Adipose tissue (tissue), 3 donors: Measurements from ENCODE around the gene DCXR. TPM values are rescaled to one million over a fixed set of nuclear protein-coding genes. Genes with fewer than 3 reads are reported as not detected.
A peak's percentile ranks its signal among the peaks of the same experiment; 100 is the strongest.

Experiments
- H3K27ac ChIP-seq: one replicate; pipeline ENCODE4 v1.5.1; 2013; ENCODE audit warnings: low read depth, low read length
- WGBS, 3 donors: extraction: QIAGEN DNeasy Blood & Tissue Kit; methylation state at CpG; one replicate each; pipeline ENCODE4 v1.1.7; 2013; 5-methylcytosine and 5-hydroxymethylcytosine counted together
- polyA plus RNA-seq, 3 donors: library from polyadenylated mRNA; stranded (reverse); fragments of 200-250 nt; gene quantifications; one replicate each; pipeline ENCODE4 v1.2.3, GENCODE V29; 2013
- donor health status: healthy with polysubstance abuse.
- donor health status: Bipolar disorder and iron deficiency.
- donor health status: healthy.

The DCXR gene
- polyA plus RNA-seq, 3 donors = 136 to 361 (median 220) TPM

- WGBS, 3 donors = 63 to 79% (median 72%) methylated on average over 14 to 21 of the region's 21 CpGs
- no peak overlapping the region for H3K27ac ChIP-seq
Measured at GRCh38 chr17:82076785-82077591, 39.5 kb upstream of the DCXR start.

DNA sequence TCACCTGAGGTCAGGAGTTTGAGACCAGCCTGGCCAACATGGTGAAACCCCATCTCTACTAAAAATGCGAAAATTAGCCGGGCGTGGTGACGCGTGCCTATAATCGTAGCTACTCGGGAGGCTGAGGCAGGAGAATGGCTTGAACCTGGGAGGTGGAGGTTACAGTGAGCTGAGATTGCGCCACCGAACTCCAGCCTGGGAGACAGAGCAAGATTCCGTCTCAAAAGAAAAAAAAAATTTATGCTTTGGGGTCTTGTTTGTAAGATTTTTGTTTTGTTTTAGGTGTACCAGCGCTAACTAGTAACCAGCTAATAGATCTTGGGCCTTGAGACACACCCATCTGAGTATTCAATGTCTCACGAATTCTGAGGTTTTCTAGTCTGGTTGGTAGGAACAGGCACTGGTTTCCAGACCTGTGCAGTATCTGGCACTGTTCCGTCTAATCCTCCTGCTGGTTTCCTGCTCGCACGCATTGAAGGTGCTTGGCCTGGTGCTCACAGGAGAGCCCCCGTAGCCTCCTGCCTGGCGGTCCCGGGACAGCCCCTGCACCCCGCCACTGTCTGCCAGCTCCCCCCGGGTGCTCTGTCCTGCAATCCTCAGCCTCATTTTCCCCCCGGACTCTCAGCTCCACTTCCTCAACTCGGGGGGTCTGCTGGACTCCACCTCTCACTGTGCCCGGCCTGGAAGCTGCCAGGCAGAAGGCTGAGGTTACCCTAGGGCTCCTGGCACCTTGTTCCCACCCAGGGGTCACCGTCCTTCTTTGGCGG, 38.7 kb upstream of the DCXR start:
- no peak overlapping the region for H3K27ac ChIP-seq
- 78 to 84% (median 82%) methylated on average over 25 of the region's 25 CpGs for WGBS, 3 donors

DNA sequence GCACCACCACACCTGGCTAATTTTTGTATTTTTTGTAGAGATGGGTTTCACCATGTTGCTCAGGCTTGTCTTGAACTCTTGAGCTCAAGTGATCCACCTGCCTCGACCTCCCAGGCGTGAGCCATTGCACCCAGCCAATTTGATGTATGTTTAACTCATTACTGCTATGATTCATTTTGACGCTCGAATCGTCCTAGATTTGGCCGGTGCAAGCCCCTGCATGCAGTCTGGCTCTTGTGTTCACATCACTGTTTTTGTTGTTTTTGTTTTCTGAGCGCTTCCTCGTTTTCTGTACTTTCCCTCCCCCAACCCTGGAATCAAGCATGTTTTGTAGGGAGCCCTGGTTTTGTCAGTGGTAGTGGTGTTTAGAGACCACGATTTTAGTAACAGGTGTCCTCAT, 35.9 kb upstream of the DCXR start:
- H3K27ac ChIP-seq = no peak overlapping the region
- WGBS, 3 donors = 79 to 84% (median 84%) methylated on average over 9 of the region's 9 CpGs

- WGBS, 3 donors = 84 to 87% (median 85%) methylated on average over 6 of the region's 6 CpGs
- no peak overlapping the region for H3K27ac ChIP-seq
Measured at GRCh38 chr17:82072827-82073226, 35.3 kb upstream of the DCXR start.

GRCh38 chr17:82070611-82071010, 33.1 kb upstream of the DCXR start:
- H3K27ac ChIP-seq = no peak overlapping the region

DNA sequence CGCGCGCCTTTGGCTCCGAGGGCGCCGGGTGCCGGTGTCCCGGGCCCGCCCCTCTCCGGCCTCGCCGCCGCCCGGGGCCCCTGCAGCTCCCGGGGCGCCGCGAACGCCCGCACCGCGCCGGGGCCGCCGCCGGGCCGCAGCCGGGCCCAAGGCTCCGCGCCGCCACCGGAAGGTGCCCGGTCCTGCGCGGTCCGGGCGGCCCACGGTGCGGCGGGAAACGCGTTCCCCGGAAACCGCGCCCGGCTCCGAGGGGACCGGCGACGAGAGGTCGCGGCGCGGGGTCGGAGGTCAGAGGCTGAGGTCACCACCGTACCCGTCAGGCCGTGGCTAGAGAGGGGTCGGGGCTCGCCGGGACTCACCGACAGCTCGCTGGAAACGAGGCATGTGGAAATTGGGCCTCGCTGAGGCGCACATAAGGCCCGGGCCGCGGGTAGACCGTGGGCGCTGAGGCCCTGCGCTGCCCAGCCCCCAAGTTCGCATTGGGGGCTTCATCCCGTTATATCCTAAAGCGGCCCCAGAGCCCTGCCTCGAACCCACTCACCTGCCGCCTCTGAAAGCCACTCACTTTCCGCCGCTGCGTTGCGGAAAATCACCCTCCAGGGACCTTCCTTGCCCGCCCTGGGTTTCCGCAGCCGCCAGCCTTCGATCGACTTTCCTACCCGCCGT, 28.3 kb upstream of the DCXR start, which contains the start of gene DUS1L:
DUS1L (minus strand) TSS at position 167 of the 666 bp plus-strand sequence. CDS start 745 bp downstream, outside the sequence.
- WGBS, 3 donors = 9 to 15% (median 9%) methylated on average over 63 to 88 of the region's 88 CpGs
- peak within 1 kb of the TSS; percentile 43 for H3K27ac ChIP-seq

GRCh38 chr17:82065193-82065637, 27.7 kb upstream of the DCXR start:
- H3K27ac ChIP-seq = no peak overlapping the region
- 0 to 1% (median 1%) methylated on average over 45 to 47 of the region's 47 CpGs for WGBS, 3 donors

- H3K27ac ChIP-seq = no peak overlapping the region
- 15 to 45% (median 37%) methylated on average over 36 of the region's 36 CpGs for WGBS, 3 donors
Measured at GRCh38 chr17:82064433-82065192, 27.1 kb upstream of the DCXR start.

- H3K27ac ChIP-seq = no peak overlapping the region
- 69 to 83% (median 79%) methylated on average over 19 to 20 of the region's 20 CpGs for WGBS, 3 donors
Measured at GRCh38 chr17:82063424-82064415, 26.2 kb upstream of the DCXR start.

GRCh38 chr17:82062984-82063368, 25.5 kb upstream of the DCXR start:
- H3K27ac ChIP-seq = no peak overlapping the region
- WGBS, 3 donors = 82 to 95% (median 93%) methylated on average over 9 of the region's 9 CpGs

DNA sequence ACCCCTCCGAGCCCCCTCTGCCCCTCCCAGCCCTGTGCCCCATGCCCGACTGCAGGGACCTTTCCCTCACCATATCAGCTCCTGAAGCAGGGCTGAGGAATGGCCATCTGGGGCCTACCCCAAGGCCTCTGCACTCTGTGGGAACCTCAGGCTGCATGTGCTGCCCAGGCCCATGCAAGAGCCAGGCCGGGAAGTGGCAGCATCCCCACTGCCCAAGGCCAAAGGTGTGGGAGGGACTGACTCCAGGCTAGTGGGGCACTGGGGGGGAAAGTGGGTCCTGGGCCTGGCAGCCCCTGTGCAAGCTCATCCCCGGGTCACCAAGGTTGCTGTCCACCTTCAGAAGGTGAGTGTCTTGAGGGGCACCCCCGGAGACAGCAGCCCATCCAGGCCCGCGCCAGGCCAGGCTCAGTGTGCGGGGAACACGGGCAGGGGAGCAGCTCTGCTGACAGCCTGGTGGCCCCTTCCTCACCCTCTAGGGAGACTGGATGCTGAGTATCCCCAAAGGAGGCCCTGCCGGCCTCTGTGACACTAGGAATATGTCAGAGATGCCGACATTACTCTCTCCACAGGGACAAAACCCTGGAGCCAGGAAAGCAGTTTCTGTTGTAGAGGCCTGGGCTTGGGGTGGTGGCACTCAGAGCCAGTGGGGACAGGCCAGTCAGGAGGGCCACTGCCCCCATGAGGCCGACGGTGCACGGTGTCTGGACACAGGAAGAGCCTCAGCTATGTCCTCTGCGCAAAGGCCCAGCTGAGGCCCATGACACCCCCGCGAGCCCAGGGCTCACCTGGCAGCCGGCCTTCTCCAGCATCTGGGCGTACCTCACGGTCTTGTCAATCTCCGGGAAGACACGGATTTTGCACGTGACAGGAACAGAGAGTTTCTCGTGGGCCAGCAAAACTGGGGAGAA, 24.8 kb upstream of the DCXR start:
- no peak overlapping the region for H3K27ac ChIP-seq
- 82 to 84% (median 84%) methylated on average over 24 of the region's 24 CpGs for WGBS, 3 donors

DNA sequence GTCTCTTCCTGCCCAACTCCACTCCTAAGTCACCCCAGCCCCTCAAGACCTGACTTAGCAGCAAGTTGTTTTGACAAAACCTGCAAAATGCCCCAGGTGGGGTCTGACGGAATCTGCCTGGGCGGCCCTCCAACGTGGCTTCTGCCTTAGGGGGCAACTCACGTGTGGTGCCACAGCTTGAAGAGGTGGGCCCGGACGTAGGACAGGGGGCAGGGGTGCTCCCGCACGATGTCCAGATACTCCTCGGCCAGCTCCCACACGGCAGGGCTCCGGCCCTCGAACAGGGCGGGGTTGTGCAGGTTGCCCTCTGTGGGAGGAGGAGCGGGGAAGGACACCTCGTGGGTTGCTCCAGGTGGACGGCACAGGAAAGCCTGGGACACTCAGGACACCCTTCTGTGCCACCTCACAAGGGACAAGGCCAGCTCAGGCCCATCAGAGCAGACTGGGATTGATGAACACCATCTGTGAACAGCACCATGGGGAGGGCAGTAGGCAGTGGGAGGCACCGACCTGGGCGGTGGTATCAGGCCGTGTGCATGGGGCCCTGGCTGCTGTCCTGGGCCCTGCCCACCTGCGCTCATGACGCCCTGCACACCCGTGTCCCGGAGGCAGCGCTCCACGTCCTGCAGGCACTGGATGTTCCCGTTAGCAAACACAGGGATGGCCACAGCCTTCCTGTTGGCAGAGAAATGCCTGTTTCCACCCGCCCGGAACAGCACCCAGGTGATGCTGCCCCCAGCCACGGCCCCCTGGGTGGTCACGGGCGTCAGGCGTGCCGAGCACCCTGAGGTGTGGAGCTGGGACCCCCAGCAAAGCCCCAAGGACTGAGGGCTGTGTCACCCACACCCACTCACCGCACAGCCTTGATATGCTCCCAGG, 23.8 kb upstream of the DCXR start:
- WGBS, 3 donors = 88 to 93% (median 89%) methylated on average over 34 of the region's 34 CpGs
- H3K27ac ChIP-seq = no peak overlapping the region

DNA sequence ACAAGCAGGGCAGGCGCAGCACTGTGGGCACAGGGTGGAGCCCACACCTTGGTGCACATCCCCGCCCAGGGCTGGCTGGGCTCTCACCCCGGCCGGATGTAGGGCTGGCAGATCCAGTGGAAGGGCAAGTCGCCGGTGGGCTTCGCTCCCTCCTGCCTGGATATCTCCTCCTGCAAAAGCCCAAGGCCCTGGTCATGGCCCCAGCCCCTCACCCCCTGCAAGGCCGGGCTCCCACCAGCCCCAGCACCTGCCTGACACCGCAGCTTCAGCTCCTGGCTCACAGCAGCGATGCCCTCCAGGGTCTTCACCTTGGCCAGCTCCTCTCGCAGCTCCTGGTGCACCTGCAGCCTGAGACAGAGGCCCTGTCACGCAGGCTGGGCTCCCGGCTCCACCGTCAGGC, 23.1 kb upstream of the DCXR start:
- 87 to 90% (median 89%) methylated on average over 14 of the region's 14 CpGs for WGBS, 3 donors
- no peak overlapping the region for H3K27ac ChIP-seq

DNA sequence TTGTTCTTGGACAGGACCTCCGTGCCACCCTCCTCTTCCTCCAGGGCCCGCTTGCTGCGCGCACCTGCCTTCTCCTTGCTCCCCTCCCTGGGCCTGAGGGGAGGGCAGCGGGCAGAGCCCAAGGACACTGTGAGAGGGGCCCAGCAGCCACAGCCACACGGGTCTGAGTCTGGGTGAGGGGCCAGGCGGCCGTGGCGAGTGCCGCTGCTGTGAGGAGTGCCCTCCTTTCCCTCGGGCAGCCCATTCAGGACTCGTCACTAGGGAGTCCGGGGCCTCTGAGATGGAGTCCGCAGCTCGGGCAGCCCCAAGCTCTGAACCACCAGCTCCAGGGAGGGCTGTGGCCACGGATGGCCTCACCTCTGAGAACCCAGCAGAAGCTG, 22.5 kb upstream of the DCXR start:
- WGBS, 3 donors = 82 to 87% (median 86%) methylated on average over 16 of the region's 16 CpGs
- no peak overlapping the region for H3K27ac ChIP-seq

DNA sequence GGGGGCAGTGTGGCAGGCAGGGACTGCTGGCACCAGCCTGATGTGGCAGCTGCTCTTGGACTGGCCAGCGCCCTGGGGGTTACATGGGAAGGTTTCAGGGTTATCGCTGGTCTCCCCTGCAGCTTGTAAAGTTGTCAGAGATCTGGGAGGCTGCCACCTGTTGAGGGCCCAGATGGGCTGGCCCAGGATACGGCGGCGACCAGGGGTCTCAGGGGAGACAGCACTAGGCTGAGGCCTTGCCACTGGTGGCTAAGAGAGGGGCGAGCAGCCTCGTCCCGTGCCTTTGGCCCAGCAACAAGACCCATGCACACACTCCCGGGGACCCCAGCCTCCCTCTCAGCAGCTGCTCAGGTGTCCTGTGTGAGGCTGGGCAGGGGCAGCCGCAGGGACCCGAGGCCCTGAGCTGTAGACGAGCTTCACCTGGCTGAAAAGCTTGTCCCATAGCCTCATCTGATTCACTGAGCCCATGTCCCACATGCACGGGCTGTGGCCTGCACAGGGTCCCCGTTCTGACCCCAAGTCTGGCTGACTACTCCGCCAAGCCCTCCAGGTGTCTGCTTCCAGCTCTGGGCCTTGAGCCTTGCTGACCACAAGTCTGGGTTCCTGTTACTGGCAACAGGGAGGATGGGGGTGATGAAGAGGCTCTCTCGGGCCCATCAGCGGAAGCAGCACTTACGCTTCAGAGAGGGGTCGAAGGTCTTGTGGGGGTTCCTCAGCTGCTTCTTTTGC, 21.9 kb upstream of the DCXR start:
- no peak overlapping the region for H3K27ac ChIP-seq
- WGBS, 3 donors = 78 to 83% (median 81%) methylated on average over 19 of the region's 19 CpGs
